ENCODE data around the gene CACNA2D4. TPM values are rescaled to one million over a fixed set of nuclear protein-coding genes. Genes with fewer than 3 reads are reported as not detected.

CACNA2D4 gene
- total and polyA plus RNA-seq, 2 donors from 2014 or later, result 2.5 to 7.3 TPM

GRCh38 chr12:1845886-1846285, 72.6 kb downstream of the CACNA2D4 start:
- no peaks in the 10 kb centered on the region for H3K27me3 ChIP-seq (ENCODE audit: control insufficient read depth, insufficient read depth, low read length)
- H3K9ac ChIP-seq (ENCODE audit: low read length in 3 of 3), result no peak overlapping the region
- no peaks in the 10 kb centered on the region for H3K4me1 ChIP-seq (ENCODE audit: control insufficient read depth in 2 of 3, insufficient read depth in 2 of 3, low read depth in 1 of 3, low read length in 3 of 3)
- no peak overlapping the region for H3K4me3 ChIP-seq (ENCODE audit: low read length in 3 of 3)
- no peak overlapping the region for H3K27ac ChIP-seq (ENCODE audit: low read depth in 2 of 2, low read length in 2 of 2)
- DNase-seq, result no peak
- intact Hi-C loops (cut with DNase I), result no loop called here
- no peaks in the 10 kb centered on the region for H3K36me3 ChIP-seq (ENCODE audit: control insufficient read depth in 2 of 3, insufficient read depth in 3 of 3, low read length in 3 of 3)
- TF ChIP-seq CTCF (IDR thresholded peaks at IDR 0.05; ENCODE audit: borderline replicate concordance, extremely low read depth, insufficient read depth), result no peak
- FAIRE-seq, result no peak
- H3K9me3 ChIP-seq (ENCODE audit: control insufficient read depth in 2 of 3, insufficient read depth in 1 of 3, low read length in 3 of 3), result no peaks in the 10 kb centered on the region

GRCh38 chr12:1845427-1845826, 73.0 kb downstream of the CACNA2D4 start:
- Histone ChIP-seq H3K27me3 (ENCODE audit: control insufficient read depth, insufficient read depth, low read length) (no peaks in the 10 kb centered on the region), H3K27ac (ENCODE audit: low read depth in 2 of 2, low read length in 2 of 2) (no peak overlapping the region), H3K9me3 (ENCODE audit: control insufficient read depth in 2 of 3, insufficient read depth in 1 of 3, low read length in 3 of 3) (no peaks in the 10 kb centered on the region), H3K9ac (ENCODE audit: low read length in 3 of 3) (no peak overlapping the region), H3K4me1 (ENCODE audit: control insufficient read depth in 2 of 3, insufficient read depth in 2 of 3, low read depth in 1 of 3, low read length in 3 of 3) (no peaks in the 10 kb centered on the region), H3K36me3 (ENCODE audit: control insufficient read depth in 2 of 3, insufficient read depth in 3 of 3, low read length in 3 of 3) (no peaks in the 10 kb centered on the region), H3K4me3 (ENCODE audit: low read length in 3 of 3) (no peak overlapping the region)
- no peak for FAIRE-seq
- intact Hi-C loops (cut with DNase I), result no loop called here
- TF ChIP-seq CTCF (IDR thresholded peaks at IDR 0.05; ENCODE audit: borderline replicate concordance, extremely low read depth, insufficient read depth), result no peak
- no peak for DNase-seq

- no peaks in the 10 kb centered on the region for H3K9me3 ChIP-seq (ENCODE audit: control insufficient read depth in 2 of 3, insufficient read depth in 1 of 3, low read length in 3 of 3)
- H3K27ac ChIP-seq (ENCODE audit: low read depth in 2 of 2, low read length in 2 of 2), result no peak overlapping the region
- no peaks in the 10 kb centered on the region for H3K27me3 ChIP-seq (ENCODE audit: control insufficient read depth, insufficient read depth, low read length)
- H3K9ac ChIP-seq (ENCODE audit: low read length in 3 of 3), result no peak overlapping the region
- no peaks in the 10 kb centered on the region for H3K36me3 ChIP-seq (ENCODE audit: control insufficient read depth in 2 of 3, insufficient read depth in 3 of 3, low read length in 3 of 3)
- H3K4me1 ChIP-seq (ENCODE audit: control insufficient read depth in 2 of 3, insufficient read depth in 2 of 3, low read depth in 1 of 3, low read length in 3 of 3), result no peaks in the 10 kb centered on the region
- FAIRE-seq (no peak), DNase-seq (no peak)
- no peak for TF ChIP-seq CTCF (IDR thresholded peaks at IDR 0.05; ENCODE audit: borderline replicate concordance, extremely low read depth, insufficient read depth)
- no peak overlapping the region for H3K4me3 ChIP-seq (ENCODE audit: low read length in 3 of 3)
- intact Hi-C loops (cut with DNase I), result no loop called here
These were observed 73.6 kb downstream of the CACNA2D4 start for GRCh38 chr12:1844661-1845409.
